Right lobe of liver (tissue), 4 donors: ENCODE measurements around the gene NCOA5.

Experiments used
- POLR2A ChIP-seq: fragments of 450-650 bp; IDR thresholded peaks from one replicate; pipeline ENCODE4 v1.6.1; 2017; ENCODE audit warnings: antibody characterized with exemption, mild to moderate bottlenecking
- TF ChIP-seq, protein P1 (sequence below), 4 donors: fragments of 200-600 bp in 3 of 4; fragments of 450-650 bp in 1 of 4; IDR thresholded peaks; one replicate each; pipeline versions ENCODE4 v1.5.1 to v1.8.0; 2016 to 2022; ENCODE audit warnings: antibody characterized with exemption in 4 of 4, mild to moderate bottlenecking in 2 of 4
- donor health status: DM: no; HTN: no; CAD: no.
- donor health status: DM: no; HTN: no; CAD: no.
- donor health status: DM: no; HTN: yes; CAD: no.

DNA sequence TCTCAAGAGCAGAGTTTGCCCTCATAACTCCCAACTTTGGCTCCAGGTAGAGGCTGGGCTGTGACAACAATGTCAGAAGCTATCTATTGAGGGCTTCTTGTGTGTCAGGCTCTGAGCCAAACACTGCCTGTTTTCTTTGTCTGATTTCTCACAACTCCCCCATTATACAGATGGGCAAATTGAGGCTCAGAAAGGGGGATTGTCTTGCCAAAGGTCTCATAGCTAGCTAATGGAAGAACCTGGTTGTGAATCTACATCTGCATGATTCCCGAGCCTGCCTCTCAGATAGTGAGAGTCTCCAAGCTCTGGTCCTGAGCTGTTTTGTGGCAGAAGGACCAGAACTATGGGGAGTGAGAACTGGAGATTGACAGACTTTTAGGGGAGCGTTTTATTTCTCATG is 29.8 kb upstream of the NCOA5 start:
- TF ChIP-seq POLR2A, result no peak
- TF ChIP-seq, protein P1, sequence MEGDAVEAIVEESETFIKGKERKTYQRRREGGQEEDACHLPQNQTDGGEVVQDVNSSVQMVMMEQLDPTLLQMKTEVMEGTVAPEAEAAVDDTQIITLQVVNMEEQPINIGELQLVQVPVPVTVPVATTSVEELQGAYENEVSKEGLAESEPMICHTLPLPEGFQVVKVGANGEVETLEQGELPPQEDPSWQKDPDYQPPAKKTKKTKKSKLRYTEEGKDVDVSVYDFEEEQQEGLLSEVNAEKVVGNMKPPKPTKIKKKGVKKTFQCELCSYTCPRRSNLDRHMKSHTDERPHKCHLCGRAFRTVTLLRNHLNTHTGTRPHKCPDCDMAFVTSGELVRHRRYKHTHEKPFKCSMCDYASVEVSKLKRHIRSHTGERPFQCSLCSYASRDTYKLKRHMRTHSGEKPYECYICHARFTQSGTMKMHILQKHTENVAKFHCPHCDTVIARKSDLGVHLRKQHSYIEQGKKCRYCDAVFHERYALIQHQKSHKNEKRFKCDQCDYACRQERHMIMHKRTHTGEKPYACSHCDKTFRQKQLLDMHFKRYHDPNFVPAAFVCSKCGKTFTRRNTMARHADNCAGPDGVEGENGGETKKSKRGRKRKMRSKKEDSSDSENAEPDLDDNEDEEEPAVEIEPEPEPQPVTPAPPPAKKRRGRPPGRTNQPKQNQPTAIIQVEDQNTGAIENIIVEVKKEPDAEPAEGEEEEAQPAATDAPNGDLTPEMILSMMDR (IDR thresholded peaks at IDR 0.05), result no peak
